Subcutaneous abdominal adipose tissue (tissue), 5 donors: ENCODE results near the gene IGSF8.

ENCODE experiments used
- H3K27ac ChIP-seq: one replicate; pipeline ENCODE4 v1.7.0; 2013; ENCODE audit warnings: low read depth, mild to moderate bottlenecking, inconsistent platforms, low read length, moderate library complexity
- H3K27me3 ChIP-seq, 5 donors: one replicate each; pipeline ENCODE4 v1.7.0; 2013; ENCODE audit warnings: low read length in 5 of 5, inconsistent platforms in 1 of 5; ENCODE audit not compliant: control insufficient read depth in 5 of 5, insufficient read depth in 4 of 5
- H3K36me3 ChIP-seq, 5 donors: one replicate each; pipeline ENCODE4 v1.7.0; 2013; ENCODE audit warnings: low read length in 5 of 5; ENCODE audit not compliant: control insufficient read depth in 5 of 5, insufficient read depth in 5 of 5
- H3K4me1 ChIP-seq, 5 donors: one replicate each; pipeline ENCODE4 v1.7.0; 2013; ENCODE audit warnings: low read length in 5 of 5, mild to moderate bottlenecking in 3 of 5, moderate library complexity in 1 of 5; ENCODE audit not compliant: control insufficient read depth in 5 of 5, insufficient read depth in 5 of 5
- H3K4me3 ChIP-seq, 5 donors: one replicate each; pipeline ENCODE4 v1.7.0; 2013; ENCODE audit warnings: low read length in 5 of 5, low read depth in 1 of 5
- H3K9ac ChIP-seq, 5 donors: one replicate each; pipeline ENCODE4 v1.7.0; 2013; ENCODE audit warnings: low read length in 5 of 5, mild to moderate bottlenecking in 4 of 5, moderate library complexity in 3 of 5
- H3K9me3 ChIP-seq, 5 donors: one replicate each; pipeline ENCODE4 v1.7.0; 2013; ENCODE audit warnings: low read length in 5 of 5; ENCODE audit not compliant: control insufficient read depth in 5 of 5
- donor health status: healthy.
- donor health status: healthy.
- donor health status: healthy.
- donor health status: healthy.
- donor health status: healthy.

Gene IGSF8

DNA sequence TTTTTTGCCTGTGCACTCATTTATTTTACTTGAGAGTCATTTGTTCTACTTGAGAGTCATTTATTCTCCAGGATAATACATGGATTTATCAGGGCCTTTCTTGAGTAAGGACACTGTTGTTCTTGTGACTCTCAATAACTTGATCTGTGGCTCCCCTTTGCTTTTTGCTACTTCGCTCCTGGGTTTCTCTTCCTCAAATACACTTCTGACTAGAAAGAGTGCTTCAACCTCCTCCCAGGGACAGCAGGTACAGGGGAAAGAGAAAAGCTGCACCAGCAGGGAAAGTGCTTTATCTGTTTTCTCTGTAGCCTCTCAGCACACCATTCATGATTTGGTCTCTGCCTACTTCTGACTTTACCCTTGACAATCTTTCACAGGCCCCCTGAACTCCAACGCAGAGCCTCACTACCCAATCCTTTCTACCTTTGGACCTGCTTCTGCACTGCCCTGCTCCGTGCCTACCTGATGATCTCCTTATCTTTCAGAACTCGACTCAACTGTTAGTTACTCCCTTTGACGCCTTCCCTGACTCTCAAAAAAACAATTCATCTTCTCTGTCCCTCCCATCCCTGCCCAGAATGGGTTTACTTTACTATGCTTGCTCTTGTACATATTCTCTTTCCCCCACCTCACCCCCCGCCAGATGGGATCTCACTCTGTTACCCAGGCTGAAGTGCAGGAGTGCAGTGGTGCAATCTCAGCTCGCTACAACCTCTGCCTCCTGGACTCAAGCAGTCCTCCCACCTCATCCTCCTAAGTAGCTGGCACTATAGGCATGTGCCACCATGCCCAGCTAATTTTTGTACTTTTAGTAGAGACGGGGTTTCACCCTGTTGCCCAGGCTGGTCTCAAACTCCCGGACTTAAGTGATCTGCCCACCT, 51.1 kb downstream of the IGSF8 start:
- H3K9ac ChIP-seq = peak overlapping the region in 1 of 5 donors; percentile 37
- no peaks in the 10 kb centered on the region for H3K36me3 ChIP-seq
- peaks cover 0 to 4% (median under 1%) of the 10 kb centered on the region in 5 donors for H3K27me3 ChIP-seq
- H3K4me1 ChIP-seq = peaks cover 0 to 10% (median 8%) of the 10 kb centered on the region in 5 donors
- H3K27ac ChIP-seq = no peak overlapping the region
- no peaks in the 10 kb centered on the region for H3K9me3 ChIP-seq
- peak overlapping the region in 1 of 5 donors; percentile 26 for H3K4me3 ChIP-seq

DNA sequence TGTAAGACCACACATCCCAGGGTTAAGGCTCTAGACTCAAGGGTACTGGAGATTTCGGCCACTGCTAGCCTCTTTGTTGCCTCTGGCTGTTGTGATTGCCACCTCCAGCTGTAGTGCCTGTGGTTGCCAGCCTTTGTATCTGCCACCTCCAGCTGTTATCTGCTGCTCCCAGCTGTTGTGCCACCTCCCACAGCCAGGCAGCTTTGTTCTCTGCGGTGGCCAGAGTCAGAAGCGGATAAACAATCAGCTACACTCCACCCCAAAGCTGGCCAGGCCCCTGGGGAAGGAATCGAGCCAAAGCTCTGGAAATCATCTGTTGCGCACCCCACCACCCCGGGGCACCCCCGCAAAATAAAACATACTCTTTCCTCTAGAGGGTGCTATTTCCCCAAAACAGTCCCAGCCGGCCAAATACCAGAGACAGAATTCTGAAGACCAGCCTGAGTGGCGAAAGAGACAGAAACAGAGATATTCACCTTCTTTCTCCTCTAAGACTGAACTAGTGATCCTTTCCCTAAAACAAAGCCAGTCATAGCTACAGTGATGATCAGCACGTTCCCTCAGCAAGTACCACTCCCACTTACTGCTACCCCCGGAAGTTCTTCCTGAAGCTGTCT, 51.8 kb downstream of the IGSF8 start:
- Histone ChIP-seq H3K9me3 (no peaks in the 10 kb centered on the region), H3K27me3 (peaks cover 0 to 6% (median 0%) of the 10 kb centered on the region in 5 donors), H3K9ac (peak overlapping the region in 1 of 5 donors; percentile 37), H3K27ac (no peak overlapping the region), H3K36me3 (no peaks in the 10 kb centered on the region), H3K4me1 (peaks cover 0 to 10% (median 8%) of the 10 kb centered on the region in 5 donors), H3K4me3 (peak overlapping the region in 1 of 5 donors; percentile 26)

DNA sequence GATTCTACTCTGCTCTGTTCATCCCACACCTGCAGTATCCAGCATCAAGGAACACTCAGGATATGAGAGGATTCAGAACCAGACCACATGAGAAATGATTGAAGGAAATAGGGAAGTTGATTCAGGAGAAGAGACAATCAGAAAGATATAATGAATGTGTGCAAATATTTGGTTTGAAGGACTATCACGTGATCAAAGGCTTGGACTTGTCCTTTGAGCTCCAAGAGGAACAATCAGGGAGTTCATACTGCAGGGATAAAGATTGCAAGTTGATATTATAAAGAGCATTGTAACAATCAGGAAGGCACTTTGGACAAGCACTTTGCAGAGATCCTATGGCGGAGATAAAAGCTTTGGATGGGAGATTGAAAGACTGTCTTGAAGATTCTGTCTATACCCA, 52.8 kb downstream of the IGSF8 start:
- Histone ChIP-seq H3K4me1 (peaks cover 0 to 10% (median 8%) of the 10 kb centered on the region in 5 donors), H3K36me3 (no peaks in the 10 kb centered on the region), H3K27ac (no peak overlapping the region), H3K4me3 (no peak overlapping the region), H3K27me3 (peaks cover 0 to 6% (median 0%) of the 10 kb centered on the region in 5 donors), H3K9ac (no peak overlapping the region), H3K9me3 (no peaks in the 10 kb centered on the region)

DNA sequence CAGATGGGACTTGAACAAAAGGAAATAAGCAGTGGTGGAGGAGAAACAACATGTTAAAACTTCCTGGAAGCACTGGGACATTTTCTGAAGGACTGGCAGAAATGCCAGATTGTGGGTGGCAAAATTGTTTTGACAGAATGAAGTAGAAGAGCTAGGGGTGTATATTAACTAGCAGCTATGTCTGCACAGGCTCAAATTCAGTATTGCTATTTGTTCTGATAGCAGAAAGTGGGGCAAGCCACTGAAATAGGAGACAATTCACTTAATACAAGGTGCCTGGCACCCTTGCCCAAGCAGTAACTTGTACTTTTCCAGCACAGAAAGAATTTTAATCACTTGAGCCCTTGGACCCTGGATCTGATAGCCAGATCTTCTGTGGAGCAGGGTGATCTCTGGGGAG, 54.9 kb downstream of the IGSF8 start:
- H3K9me3 ChIP-seq = no peaks in the 10 kb centered on the region
- H3K27me3 ChIP-seq = peaks cover 0 to 6% (median 0%) of the 10 kb centered on the region in 5 donors
- H3K36me3 ChIP-seq = no peaks in the 10 kb centered on the region
- H3K4me1 ChIP-seq = peaks cover 0 to 10% (median 8%) of the 10 kb centered on the region in 5 donors
- no peak overlapping the region for H3K27ac ChIP-seq
- no peak overlapping the region for H3K9ac ChIP-seq
- H3K4me3 ChIP-seq = no peak overlapping the region
